ENCODE data around the gene SLC37A1.

The SLC37A1 gene

DNA sequence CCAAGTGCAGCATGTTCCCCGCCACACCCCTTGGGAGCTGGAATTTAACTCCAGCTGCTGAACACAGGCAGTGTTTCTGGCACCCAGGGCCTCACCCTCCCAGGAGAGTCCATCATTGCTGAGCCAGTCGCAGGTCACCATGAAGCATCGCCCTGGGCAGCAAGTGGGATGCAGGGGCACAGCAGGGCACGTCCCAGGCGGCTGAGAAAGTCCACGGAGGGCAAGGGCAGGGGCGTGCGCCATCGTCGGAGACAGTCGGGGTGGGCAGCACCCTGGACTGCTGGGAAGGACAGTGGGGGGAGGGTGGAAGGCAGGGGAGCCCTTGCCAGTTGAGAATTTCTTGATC, 70.6 kb downstream of the SLC37A1 start:
- no peak for DNase-seq (ENCODE audit: insufficient read length, low spot score)
- FAIRE-seq = no peak
- TF ChIP-seq, protein P1, sequence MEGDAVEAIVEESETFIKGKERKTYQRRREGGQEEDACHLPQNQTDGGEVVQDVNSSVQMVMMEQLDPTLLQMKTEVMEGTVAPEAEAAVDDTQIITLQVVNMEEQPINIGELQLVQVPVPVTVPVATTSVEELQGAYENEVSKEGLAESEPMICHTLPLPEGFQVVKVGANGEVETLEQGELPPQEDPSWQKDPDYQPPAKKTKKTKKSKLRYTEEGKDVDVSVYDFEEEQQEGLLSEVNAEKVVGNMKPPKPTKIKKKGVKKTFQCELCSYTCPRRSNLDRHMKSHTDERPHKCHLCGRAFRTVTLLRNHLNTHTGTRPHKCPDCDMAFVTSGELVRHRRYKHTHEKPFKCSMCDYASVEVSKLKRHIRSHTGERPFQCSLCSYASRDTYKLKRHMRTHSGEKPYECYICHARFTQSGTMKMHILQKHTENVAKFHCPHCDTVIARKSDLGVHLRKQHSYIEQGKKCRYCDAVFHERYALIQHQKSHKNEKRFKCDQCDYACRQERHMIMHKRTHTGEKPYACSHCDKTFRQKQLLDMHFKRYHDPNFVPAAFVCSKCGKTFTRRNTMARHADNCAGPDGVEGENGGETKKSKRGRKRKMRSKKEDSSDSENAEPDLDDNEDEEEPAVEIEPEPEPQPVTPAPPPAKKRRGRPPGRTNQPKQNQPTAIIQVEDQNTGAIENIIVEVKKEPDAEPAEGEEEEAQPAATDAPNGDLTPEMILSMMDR (IDR thresholded peaks at IDR 0.05; ENCODE audit: insufficient read depth, missing control alignments) = no peak

DNA sequence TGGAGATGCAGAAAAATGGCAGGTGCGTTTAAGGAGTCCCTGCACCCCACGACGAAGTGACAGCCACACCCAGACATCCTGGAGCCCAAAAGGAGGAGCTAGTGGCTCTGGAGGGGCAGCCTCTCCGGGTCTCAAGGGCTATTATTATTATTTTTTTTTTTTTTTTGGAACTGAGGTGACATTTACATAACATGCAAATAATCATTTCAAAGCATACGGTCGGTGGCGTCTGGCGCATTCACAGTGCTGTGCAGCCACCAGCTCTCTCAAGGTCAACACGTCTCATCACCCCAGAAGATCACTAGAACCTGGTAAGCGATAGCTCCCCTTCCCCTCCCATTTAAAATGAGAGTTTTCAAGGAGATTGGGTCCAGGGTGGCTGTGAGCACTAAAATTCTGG, 72.2 kb downstream of the SLC37A1 start:
- DNase-seq (ENCODE audit: insufficient read length, low spot score) = no peak
- no peak for FAIRE-seq
- TF ChIP-seq, protein P1 (IDR thresholded peaks at IDR 0.05; ENCODE audit: insufficient read depth, missing control alignments) = no peak

DNA sequence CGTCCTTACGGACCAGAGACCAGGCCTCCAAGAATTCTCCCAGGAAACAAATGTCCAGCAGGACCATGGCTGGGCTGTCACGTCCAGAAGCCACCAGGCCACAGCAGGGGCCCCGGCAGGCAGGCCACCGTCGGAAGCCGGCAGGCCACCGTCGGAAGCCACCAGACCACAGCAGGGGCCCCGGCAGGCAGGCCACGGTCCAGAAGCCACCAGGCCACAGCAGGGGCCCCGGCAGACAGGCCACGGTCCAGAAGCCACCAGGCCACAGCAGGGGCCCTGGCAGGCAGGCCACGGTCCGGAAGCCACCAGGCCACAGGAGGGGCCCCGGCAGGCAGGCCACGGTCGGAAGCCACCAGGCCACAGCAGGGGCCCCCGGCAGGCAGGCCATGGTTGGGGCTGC, 72.8 kb downstream of the SLC37A1 start:
- TF ChIP-seq, protein P1 (IDR thresholded peaks at IDR 0.05; ENCODE audit: insufficient read depth, missing control alignments) = no peak
- no peak for FAIRE-seq
- no peak for DNase-seq (ENCODE audit: insufficient read length, low spot score)

DNA sequence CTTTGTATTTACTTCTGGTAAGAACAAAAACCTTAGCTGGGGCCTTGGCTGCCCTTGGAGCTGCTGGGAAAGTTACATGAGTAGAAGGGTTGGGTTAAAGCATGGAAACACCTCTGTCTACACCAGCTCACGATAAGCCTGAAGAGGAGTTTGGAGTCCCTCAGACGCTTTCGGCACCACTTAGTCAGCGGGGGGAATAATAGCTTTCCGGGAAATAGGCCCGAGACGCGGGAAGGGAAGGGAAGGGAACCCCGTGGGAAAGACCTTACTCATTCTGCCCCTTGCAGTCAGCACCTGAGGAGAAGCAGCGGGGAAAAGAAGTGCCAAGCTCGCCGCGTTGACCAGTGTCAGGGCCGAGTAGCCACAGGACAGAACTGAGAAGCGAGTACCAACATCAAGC, 73.4 kb downstream of the SLC37A1 start:
- no peak for FAIRE-seq
- DNase-seq (ENCODE audit: insufficient read length, low spot score) = no peak
- TF ChIP-seq, protein P1 (IDR thresholded peaks at IDR 0.05; ENCODE audit: insufficient read depth, missing control alignments) = no peak

DNA sequence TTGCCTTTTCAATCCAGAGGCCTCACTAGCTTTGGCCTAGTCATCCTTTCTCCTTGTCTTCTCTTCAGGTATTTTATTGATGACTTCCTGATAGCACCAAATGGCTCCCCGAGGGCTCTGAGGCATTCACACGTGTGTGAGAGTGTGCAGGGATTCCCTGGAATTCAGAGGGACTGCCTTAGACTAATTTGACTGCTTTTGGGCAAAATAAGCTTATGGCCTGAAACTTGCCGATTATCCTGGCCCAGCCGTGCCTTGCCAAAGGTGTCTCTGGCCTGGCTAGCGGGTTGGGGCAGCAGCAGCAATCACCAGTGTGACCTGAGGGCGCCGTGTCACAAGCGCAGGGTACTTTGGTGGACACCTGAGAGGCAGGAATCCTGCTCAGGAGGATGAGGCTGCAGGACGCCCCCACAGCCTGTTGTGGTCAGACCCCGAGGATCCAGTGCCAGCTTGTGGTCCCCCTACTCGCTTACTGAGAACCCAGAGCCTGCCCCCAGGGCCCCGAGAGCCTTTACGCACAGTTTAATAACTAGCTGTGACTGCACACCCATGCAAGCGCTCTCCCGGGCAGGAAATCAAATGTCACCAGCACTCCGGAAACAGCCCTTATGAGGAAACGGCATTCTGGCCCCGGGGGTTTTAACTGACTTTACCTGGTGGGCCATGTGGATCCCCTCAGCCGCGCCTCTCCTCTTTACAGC, 76.9 kb downstream of the SLC37A1 start:
- DNase-seq (ENCODE audit: insufficient read length, low spot score) (no peak), FAIRE-seq (no peak)
- TF ChIP-seq, protein P1 (IDR thresholded peaks at IDR 0.05; ENCODE audit: insufficient read depth, missing control alignments) = no peak

DNA sequence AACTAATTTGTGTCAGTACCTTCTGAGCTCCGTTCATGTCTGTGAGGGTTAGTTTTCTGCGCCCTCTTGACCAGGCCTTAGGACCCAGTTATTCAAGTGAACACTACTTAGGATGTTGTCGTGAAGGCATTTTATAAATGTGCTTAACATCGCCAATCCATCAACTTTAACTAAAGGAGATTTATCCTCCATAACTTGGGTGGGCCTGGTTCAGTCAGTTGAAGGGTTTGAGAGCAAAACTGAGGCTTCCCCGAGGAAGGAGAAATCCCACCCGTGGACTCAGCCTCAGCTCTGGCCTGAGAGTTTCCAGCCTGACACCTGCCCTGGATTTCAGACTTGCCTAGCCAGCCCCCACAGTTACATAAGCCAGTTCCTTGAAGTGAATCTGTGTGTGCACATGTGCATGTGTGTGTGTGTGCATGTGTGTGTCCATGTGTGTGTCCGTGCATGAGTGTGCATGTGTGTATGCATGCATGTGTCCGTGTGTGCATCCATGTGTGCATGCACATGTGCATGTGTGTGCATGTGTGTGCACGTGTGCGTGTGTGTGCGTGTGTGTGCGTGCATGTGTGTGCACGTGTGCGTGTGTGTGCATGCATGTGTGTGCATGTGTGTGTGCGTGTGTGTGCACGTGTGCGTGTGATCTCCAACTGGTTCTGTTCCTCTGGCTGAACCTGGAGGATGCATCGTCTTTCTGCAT, 77.7 kb downstream of the SLC37A1 start:
- TF ChIP-seq, protein P1 (IDR thresholded peaks at IDR 0.05; ENCODE audit: insufficient read depth, missing control alignments) = no peak
- no peak for FAIRE-seq

DNA sequence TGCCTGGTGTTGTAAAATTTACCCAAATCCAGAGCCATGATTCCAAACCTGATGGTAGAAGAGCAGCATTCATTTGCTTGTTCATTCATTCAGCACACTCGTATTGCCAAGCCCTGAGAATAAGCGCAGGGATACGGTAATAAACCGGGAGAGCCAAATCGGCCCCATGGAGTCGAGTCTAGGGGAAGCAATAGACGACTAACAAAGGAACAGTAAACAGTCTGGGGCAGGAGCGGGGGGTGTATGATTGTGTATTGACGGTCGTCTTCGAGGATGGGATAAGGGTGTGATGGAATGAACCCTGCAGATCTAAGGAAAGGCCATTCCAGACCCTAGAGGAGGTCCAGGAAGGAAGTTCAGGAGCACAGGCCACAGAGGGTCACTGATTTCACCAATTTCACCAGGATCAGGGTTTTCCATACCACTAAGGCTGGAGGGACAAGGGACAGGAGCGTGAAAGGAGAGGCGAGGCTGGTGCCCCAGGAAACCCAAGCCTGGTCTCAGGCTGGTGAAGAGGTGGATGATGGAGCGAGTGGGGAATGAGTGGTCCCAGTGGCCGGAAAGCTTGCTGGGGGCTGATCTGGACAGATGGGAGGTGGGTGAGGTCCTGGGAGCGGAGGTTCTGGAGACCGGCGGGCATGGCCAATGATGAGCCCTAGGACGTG, 78.6 kb downstream of the SLC37A1 start:
- TF ChIP-seq, protein P1 (IDR thresholded peaks at IDR 0.05; ENCODE audit: insufficient read depth, missing control alignments) = no peak
- FAIRE-seq (no peak), DNase-seq (ENCODE audit: insufficient read length, low spot score) (no peak)

More for the DNA sequence above, 77.7 kb downstream of the SLC37A1 start:
- no peak for DNase-seq (ENCODE audit: insufficient read length, low spot score)

All from D721Med (cell line).